IPS-NIHi7 (cell line): ENCODE data around the gene KCNQ1.
"Not testable (repeated sequence)": the region's sequence is repeated elsewhere in the genome, so short reads cannot be mapped to it uniquely, and the experiment has no call there.

Source experiments
- DNase-seq: peaks from one replicate; pipeline ENCODE4 v3.0.0; 2012; ENCODE audit warnings: mixed read lengths; ENCODE audit errors: extremely low spot score

KCNQ1 gene

GRCh38 chr11:2589538-2589934 lies 144.7 kb downstream of the KCNQ1 start:
- DNase-seq = no peak

GRCh38 chr11:2590131-2590964 lies 145.5 kb downstream of the KCNQ1 start:
- no peak for DNase-seq

GRCh38 chr11:2590965-2591754 lies 146.4 kb downstream of the KCNQ1 start:
- DNase-seq = peak; percentile 21

- no peak for DNase-seq
Observed at GRCh38 chr11:2591805-2592204, 147.0 kb downstream of the KCNQ1 start.

GRCh38 chr11:2592559-2593392 lies 148.0 kb downstream of the KCNQ1 start:
- peak; percentile 9 for DNase-seq

GRCh38 chr11:2593393-2593950 lies 148.7 kb downstream of the KCNQ1 start:
- no peak for DNase-seq

- DNase-seq = no peak
Observed at GRCh38 chr11:2594267-2594666, 149.5 kb downstream of the KCNQ1 start.

- no peak for DNase-seq
Observed at GRCh38 chr11:2595204-2595603, 150.4 kb downstream of the KCNQ1 start.

- DNase-seq = no peak
Observed at GRCh38 chr11:2599561-2600189, 154.9 kb downstream of the KCNQ1 start.

- no peak for DNase-seq
Observed at GRCh38 chr11:2609345-2609744, 164.5 kb downstream of the KCNQ1 start.

GRCh38 chr11:2612884-2613571 lies 168.2 kb downstream of the KCNQ1 start:
- no peak for DNase-seq

GRCh38 chr11:2621894-2622293 lies 177.1 kb downstream of the KCNQ1 start:
- no peak for DNase-seq

- DNase-seq = no peak
Observed at GRCh38 chr11:2625183-2625582, 180.4 kb downstream of the KCNQ1 start.

- DNase-seq = no peak
Observed at GRCh38 chr11:2630679-2631078, 185.9 kb downstream of the KCNQ1 start.

- no peak for DNase-seq
Observed at GRCh38 chr11:2631161-2631560, 186.4 kb downstream of the KCNQ1 start.

- not testable (repeated sequence) for DNase-seq
Observed at GRCh38 chr11:2639763-2640162, 195.0 kb downstream of the KCNQ1 start.

GRCh38 chr11:2641623-2642022 lies 196.8 kb downstream of the KCNQ1 start:
- DNase-seq = no peak

- DNase-seq = no peak
Observed at GRCh38 chr11:2643746-2644145, 198.9 kb downstream of the KCNQ1 start.

- DNase-seq = peak; percentile 5
Observed at GRCh38 chr11:2644844-2645778, 200.3 kb downstream of the KCNQ1 start.

- DNase-seq = peak; percentile 10
Observed at GRCh38 chr11:2645779-2646118, 200.9 kb downstream of the KCNQ1 start.
